Fibroblast of skin of left quadriceps (primary cell): ENCODE measurements around the gene GABRR3.

Experiments
- DNase-seq, 2 experiments: peaks; one replicate each; pipeline ENCODE4 v3.0.0-alpha.2; 2013; ENCODE audit warnings: low read depth in 2 of 2

Gene GABRR3

DNA sequence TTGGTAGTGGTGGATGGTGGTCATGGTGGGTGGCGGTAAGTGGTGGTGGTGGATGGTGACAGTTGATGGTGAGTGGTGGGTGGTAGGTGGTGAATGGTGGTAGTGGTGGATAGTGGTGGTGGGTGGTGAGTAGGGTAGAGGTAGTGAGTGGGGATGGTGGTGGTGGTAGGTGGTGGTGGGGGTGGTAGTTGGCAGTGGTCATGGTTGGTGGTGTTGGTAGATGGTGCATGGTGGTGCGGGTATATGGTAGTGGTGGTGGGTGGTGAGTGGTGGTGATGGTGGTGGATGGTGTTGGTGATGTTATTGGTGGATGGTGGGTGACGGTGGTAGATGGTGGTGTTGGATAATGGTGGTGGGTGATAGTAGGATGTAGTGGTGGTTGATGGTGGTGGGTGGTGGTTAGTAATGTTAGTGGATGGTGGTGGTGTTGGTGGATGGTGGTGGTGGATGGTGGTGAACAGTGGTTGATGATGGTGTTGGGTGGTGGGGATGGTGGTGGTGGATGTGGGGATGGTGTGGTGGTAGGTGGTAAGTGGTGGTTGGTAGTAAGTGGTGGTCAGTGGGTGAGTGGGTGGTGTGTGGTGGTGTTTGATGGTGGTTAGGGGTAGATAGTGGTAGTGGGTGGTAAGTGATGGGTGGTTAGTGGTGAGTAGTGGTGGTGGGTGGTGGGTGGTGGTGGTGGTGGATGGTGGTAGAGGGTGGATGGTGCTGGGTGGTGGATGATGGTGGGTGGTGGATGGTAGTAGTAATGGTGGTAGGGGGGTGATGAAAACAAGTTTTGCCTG is 46.1 kb downstream of the GABRR3 start:
- no peak for DNase-seq

DNA sequence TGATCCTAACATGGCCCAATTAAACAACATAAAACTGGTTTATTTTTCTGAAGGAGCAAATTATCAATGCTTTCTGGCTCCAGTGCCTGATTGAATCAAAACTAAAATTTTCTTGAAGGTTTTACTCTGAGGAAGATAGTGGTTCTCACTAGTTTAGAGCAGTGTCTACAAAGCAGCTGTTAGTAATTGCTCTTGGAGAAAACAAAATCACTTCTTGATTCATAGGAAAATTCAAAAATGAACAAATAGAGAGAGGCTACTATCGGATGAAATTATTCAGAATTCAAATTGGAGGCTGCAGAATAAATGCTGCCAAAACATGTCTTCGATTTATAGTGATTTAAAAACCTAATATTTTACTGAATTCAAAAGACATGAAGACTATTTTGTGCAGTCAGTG is 47.8 kb downstream of the GABRR3 start:
- no peak for DNase-seq

DNA sequence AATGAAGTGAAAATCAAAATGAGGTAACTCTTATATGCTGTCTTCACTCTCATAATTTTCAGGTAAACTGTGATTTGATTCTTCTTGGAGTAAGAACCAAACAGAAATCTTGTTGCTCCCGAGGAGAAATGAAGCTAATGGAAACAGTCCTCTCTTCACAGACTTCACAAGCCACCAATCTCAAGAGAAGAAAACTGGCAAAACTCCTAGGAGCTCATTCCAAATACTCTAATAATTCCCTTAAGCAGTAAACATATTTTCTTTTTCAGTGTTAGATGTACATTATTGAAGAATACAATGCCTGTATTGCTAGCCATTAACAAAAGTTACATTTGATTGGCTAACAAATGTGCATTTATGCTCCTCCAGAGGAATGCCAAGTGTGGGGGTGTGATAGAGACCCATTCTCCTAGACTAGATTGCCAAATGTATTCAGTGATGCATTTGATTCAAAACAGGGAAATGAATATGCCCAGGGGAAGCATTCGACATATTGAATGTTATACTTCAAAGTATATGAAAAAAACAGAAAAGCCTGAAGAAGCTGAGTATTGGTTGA is 51.1 kb downstream of the GABRR3 start:
- DNase-seq = no peak

DNA sequence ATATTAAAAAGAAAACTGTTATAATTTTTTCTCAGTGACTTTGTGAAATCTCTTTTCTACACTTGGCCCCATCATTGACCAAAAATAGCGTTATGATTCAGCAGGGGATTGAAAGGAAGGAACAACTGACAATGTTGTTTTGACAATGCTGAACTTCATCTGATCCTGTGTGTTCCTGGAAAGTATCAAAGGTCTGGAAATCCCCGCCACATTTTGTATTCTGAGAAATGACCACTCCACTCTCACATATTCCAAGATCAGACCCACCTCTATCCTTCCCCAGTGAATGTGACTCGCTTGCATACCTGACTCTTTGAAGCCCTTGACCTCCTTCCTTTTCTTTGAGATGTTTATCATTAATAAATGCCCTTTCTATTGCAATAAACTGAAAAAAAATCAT is 53.2 kb downstream of the GABRR3 start:
- no peak for DNase-seq

DNA sequence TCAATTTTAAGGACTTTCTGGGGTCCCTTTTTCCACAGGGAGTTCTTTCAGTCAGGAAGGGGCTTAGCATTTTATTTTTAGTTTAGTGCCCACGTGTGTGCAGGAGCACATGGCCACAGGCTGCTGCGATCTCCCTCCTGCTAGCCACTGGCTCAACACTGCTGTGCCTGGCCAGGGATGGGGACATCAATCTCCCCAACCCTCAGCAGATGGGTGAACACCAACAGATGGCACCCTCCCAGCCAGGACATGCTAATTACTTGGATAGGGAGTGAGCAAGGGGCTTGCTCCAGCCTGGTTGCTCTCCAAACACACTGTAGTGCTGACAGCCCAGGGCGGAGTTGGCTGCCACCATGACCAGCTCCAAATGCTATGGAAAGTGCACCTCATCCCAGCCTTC is 55.5 kb downstream of the GABRR3 start:
- no peak for DNase-seq

DNA sequence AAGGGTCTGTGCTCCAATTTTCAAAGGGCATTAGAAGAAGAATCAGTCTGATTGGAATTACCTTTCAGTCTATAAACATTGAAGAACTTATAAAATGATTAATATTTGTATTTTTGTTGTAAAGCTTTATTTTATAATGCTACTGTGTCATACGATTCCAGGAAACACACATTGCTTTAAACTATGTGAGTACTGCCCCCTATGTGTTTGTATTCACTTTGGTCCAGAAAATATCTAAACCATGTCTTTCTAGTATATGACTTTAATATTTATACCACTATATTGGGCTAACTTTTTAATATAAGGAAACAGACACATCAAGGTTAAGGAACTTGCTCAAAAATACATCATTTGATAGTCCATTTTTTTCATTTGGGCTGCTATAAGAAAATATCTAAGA is 59.6 kb downstream of the GABRR3 start:
- DNase-seq = no peak

DNA sequence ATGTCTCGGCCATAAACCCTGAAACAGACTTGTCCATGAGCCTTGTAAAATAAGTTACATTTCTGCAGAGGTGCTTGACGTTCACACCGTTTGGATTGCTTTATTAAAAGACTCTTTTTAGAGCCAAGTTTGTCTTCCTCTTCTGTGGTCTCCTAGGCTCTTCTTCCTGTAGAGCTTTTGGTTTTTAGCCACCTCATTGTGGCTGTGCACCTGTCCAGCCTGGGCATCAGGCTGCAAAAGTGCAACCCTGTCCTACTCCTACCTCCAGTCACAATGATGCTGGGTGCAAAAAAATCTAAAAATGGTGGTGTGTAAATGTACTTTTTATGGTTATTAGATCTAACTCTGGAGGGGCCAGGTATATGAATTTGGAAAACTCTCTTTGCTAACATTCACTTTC is 60.1 kb downstream of the GABRR3 start:
- no peak for DNase-seq

DNA sequence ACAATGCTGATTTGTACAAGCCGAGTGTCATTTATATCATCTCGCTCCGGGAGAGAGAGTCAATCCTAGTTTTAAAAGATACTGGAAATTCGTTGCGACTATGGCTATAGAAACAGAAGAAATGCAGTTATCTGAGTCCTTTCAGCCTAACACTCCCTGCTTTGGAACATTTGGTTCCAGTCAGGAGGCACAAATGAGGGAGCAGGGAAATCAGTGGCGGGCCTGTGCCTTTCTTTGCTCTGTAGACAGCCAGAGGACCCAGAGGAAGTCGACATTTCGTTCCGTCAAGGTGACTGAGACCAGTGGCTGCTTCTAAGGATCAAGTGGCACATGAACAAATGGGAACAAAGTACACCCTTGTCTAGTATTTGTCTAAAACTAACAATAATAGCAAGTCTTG is 62.1 kb downstream of the GABRR3 start:
- DNase-seq = no peak

DNA sequence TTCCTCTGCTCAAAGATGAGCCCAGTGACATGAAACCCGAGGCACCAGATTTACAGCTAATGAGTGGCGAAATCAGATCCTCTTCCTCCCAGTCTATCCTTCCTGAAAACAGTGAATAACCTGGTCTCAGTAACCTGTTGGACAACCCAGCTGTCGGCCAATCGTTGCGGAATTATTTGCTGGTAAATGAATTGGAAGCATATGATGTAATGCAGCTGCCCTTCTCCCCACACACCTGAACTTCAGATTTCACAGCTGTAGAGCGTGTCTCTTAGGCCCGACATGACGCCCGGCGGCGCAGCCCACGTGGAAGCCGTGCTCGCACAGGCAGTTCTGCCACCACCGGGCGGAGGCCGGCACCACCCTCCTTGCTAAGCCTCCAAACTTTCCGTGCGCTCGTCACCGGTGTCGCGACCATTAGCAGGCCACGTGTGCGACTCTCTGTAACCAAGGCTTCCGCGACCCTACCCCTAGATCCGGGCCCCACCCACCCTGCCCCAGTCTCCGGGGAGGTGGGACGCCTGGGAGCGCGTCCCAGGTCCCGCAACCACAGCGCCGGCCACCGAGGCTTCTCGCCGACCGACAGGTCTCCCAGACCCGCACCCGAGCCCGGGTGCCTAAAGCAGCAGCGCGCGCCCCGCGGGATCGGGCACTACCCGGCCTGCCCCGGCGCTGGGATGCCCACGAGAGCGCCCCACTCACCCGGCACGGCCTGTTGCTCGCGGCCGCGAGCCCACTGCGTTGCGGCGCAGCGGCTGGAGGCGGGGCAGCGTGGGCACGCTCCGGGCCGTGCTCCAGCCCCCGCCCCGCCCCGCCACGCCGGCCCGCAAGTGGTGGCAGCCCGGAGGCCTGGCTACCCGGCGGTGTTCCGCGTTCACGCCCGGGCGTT is 63.2 kb downstream of the GABRR3 start, which contains the start of gene RIOX2:
RIOX2 (minus strand) TSS at position 753 of the 889 bp plus-strand sequence. CDS start 4,838 bp downstream, outside the sequence.
- DNase-seq = peak; percentile 25 to 28

DNA sequence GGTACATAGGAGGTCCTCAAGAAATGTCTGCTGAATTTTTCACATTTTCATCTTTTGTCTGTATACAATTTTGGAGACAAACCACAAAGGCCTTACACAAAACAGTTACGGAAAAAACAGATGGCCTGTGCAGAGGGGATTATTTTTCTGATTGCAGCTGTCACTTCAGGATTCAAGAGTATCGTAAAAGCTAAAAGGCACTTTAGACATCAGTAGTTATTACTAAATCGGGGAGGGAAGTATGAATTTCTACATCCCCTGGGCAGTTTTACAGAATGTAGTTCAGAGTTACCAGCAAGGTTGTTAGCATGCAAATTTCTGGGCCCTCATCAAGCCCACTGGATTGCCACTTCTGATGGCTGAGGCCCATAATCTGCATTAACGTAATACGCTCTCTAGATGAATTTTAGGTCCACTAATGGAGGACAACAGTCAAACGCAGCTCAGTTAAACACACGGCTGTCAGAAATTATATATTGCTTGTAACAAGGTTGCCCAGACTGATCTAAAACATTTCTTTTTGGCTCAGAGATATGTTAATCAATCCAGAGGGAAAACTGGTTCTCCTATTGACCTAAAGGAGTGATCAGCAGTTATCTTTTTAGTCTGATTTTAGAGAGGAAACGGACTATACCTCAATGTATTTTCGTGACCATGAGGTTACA is 64.0 kb downstream of the GABRR3 start:
- DNase-seq = no peak

DNA sequence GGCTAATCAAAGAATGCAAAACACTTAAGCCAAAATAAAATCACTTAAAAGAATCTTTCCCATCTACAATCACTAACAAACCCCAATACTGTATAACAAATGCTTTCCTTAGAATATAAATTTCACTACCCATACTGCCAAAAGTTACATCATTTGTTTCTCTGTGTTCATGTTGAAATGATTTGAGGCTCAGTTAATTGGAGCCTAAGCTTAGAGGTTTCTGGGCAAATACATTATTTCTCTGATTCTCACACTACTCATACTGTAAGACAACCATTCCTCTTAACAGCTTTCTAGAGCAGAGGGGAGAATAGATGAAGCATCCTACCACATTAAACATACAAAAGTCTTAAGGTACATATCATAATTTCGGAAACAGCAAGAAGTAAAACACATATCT is 65.0 kb downstream of the GABRR3 start:
- peak; percentile 21 to 25 for DNase-seq

DNA sequence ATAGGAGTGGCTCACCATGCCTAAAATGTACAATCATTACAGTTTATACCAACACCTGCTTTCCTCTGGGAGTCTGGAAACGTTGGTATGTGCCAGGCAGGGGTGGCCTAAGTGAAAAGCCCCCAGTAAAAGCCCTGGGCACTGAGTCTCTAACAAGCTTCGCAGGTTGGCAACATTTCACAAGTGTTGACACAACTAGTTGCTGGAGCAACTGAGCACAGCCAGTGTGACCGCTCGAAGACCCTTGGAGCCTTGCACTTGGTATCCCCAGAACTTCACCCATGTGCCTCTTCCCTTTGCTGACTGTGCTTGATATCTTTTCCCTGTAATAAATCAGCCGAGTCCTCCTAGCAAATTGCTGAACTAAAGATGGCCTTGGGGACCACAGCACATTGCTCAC is 65.6 kb downstream of the GABRR3 start:
- DNase-seq = no peak

DNA sequence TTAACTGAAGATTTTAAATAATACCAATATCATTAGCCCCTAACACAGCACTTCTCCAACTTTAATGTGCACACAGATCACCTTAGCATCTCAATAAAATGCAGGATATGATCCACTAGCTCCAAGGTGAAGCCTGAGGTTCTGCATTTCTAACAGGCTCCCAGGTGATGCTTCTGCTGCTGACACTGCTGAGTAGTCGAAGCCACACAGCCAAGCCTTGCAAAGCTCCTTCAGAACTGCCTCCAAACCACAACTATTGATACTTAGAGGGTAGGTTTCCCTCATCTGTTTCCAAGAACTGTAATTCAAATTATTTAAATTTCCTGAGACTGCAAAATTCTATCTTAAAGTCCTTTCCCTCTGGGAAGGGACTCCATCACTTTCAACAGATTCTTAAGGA is 66.7 kb downstream of the GABRR3 start:
- no peak for DNase-seq

DNA sequence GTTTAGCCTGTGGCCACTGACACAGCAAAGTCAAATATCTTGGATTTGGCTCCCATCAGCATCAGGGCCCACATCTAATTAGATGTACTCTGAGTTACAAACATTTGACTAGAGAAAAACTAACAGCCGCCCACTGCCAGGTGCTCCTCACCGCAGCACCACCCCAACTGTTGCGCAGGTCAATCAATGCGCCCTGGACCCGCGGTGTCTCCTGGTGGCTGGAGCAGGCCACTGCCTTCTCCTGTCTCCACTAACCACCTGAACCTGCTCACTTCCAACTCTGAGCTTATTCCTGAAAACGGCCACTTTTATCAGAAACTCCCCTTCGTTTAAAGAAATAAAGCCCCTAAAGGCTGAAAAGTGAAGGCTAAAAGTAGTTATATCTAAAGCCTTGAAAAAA is 67.1 kb downstream of the GABRR3 start:
- no peak for DNase-seq

DNA sequence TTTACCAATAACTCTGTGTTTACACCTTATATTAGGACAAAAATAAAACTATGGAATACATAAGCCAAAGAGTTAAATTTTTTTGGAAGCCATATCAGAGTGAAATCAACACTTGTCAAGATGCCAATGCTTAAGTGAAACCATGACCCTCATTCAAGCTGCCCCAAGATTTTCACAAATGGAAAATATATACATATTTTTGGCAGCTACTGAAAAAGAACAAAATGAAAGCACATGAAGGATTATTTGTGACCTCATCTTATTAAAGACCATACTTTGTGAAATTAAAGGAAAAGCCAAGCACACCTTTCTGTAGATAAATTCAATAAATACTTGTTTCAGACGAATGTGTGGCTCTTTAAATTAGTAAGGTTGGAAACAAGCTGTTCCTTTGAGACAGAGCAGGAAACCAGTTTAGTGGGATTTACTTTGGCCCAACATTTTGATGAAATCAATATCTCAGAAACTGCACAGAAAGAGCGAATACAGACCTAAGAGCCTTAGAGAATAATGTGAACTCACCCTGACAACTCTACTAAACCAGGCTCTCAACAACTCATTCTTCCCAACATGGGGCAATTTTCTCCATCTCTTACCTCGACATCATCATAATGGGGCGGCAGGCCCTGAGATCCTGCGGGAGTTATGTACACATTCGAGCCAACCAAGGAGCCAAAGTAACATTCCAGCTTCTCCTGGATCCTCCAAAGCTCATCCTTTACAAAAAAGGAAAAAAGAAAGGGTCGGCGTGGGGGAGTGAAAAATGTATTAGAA is 73.9 kb downstream of the GABRR3 start:
- DNase-seq = no peak

DNA sequence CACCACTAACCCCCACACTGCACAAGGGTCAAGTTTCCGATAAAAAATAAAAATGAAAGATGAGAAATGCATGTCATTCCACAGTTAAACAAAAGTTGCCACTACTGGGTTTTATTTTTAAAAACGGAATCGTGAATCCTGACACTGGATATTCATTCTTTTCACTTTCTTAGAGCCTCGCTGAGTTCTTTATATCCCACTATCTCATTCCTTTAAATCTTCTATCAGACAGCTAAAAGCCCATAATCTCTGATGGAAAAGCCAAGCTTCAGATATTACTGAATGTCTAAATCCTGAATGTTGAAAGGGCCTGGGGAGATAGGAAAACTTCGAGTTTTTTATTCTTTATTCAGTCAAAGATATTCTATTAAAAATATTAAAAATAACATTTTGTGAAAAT is 74.6 kb downstream of the GABRR3 start:
- no peak for DNase-seq

DNA sequence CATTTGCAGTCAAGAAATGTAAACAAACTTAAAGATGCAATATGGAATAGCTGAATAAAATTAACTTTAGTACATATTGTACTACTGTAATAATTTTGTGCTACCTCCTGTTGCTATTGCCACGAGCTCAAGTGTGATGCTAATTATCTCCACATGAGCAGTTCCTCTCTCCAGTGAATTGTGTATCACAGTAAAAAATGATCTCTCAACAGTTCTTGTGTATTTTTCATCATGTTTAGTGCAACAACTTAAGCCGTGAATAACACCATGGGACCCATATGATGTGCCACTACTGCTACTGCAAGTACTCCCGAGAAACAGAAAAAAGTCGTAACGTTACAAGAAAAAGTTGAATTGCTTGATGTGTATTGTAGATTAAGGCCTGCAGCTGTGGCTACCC is 75.2 kb downstream of the GABRR3 start:
- no peak for DNase-seq

DNA sequence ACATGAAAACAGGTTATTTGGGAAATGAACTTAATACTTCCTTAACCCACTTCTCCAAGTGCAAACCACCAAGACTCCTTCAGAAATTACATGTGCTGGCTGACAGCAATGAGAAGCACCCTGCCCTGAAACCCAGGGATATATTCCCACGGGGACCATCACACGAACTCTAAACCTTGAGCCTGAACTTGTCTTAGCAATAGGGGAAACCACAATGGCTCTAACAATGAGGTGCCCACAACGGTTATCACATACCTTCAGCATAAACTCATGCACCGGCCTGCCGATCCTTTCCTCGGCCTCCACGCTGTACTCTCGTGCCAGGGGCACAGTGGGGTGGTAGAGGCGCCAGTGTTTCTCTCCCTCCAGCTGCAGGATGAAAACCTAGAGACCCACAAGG is 76.3 kb downstream of the GABRR3 start:
- no peak for DNase-seq

DNA sequence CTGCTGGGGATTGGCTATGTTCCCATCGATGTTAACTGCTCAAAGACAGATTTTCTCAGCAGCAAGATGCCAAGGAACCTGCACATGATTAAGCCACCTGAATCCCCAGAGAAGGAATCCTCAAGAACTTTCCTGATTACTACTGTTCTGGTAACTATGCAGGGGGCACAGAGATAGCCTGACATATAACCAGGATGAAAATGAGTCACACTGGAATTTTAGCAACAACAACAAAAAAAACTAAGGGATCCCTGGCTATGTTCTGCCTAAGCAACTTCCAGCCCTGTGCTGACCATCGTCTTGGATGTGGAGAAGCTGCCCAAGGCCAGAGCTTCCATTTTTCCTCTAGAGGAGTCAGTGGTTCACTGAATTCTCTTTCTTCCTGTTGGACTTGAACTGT is 76.7 kb downstream of the GABRR3 start:
- DNase-seq = peak in 1 of 2 experiments; percentile 12

DNA sequence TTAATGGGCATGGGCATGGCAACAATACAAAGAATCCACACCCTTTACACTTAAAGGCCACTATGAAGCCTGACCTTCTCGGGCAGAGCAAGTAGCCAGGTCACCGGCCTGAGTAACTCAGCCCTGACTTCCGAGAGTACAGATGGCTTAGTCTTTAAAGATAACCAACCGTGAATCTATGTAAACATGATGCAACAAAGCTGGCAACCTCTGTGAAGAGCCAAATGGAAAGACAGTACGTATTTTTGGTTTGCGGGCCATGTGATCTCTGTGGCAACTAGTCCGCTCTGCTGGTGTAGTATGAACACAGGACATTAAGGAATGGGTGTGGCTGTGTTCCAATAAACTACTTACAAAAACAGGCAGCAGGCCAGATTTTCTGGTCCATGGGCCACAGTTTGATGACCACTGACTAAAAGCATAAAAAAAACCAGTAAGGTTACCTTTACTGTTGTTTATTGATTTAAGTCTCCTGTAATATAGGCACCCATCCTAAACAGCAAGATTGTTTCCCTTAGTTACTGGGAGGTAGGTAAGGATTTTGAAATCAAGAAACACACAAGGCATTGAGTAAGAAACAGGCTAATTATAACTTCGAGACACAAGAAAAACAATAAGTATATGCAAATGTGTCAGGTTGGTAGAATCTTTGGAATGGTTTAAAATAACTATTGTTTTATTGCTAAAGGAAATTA is 77.4 kb downstream of the GABRR3 start:
- no peak for DNase-seq

DNA sequence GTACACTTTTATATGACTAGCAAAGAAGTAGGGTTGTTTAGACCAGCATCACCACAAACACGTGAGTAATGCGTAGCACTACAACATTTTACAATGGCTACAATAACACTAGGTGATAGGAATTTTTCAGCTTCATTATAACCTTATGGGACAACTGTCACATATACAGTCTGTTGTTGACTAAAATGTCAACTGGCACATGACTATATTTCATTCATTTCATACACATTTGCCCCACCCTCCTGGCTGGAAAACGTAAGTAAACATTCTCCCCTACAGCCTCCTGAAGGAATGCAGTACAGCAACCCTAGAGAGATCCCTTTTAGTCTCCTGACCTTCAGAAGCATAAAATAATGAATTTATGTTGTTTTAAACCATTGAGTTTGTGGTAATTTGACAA is 79.1 kb downstream of the GABRR3 start:
- no peak for DNase-seq
